ENCODE results near the gene MAD1L1.
A peak's percentile ranks its signal among the peaks of the same experiment; 100 is the strongest.

Gene MAD1L1

GRCh38 chr7:2008101-2008935, 224.4 kb downstream of the MAD1L1 start:
- H3K36me3 ChIP-seq (ENCODE audit: control insufficient read depth, low read length) = peaks cover 11% of the 10 kb centered on the region
- H3K9me2 ChIP-seq (replicated peaks; ENCODE audit: control insufficient read depth, low read length) = no peaks in the 10 kb centered on the region
- no peak for TF ChIP-seq EZH2phosphoT487 (IDR thresholded peaks at IDR 0.05; ENCODE audit: borderline replicate concordance, low read length)
- peak; percentile 21 for TF ChIP-seq CTCF (IDR thresholded peaks at IDR 0.05; ENCODE audit: low read depth, low read length, poor library complexity, severe bottlenecking)
- peaks cover 26% of the 10 kb centered on the region for H3K4me1 ChIP-seq (ENCODE audit: control insufficient read depth, low read length)
- H3K9me3 ChIP-seq (ENCODE audit: control insufficient read depth, insufficient read depth, low read length) = no peaks in the 10 kb centered on the region
- no peak overlapping the region for H3K4me3 ChIP-seq (ENCODE audit: low read length)
- no peaks in the 10 kb centered on the region for H3K79me2 ChIP-seq (ENCODE audit: control insufficient read depth, low read length)
- no peak overlapping the region for H3K27ac ChIP-seq (ENCODE audit: low read depth, low read length)
- no peak overlapping the region for H3K4me2 ChIP-seq (ENCODE audit: low read length)
- no peaks in the 10 kb centered on the region for H3F3A ChIP-seq (ENCODE audit: control insufficient read depth, insufficient read depth)
- no peaks in the 10 kb centered on the region for H3K27me3 ChIP-seq (ENCODE audit: control insufficient read depth, low read length)
- H4K20me1 ChIP-seq (ENCODE audit: control insufficient read depth, insufficient read depth, low read depth, low read length) = no peaks in the 10 kb centered on the region

GRCh38 chr7:2007551-2007950, 225.2 kb downstream of the MAD1L1 start:
- no peaks in the 10 kb centered on the region for H3K9me3 ChIP-seq (ENCODE audit: control insufficient read depth, insufficient read depth, low read length)
- H3K9me2 ChIP-seq (replicated peaks; ENCODE audit: control insufficient read depth, low read length) = no peaks in the 10 kb centered on the region
- TF ChIP-seq EZH2phosphoT487 (IDR thresholded peaks at IDR 0.05; ENCODE audit: borderline replicate concordance, low read length) (no peak), CTCF (IDR thresholded peaks at IDR 0.05; ENCODE audit: low read depth, low read length, poor library complexity, severe bottlenecking) (no peak)
- H3K79me2 ChIP-seq (ENCODE audit: control insufficient read depth, low read length) = no peaks in the 10 kb centered on the region
- H3K36me3 ChIP-seq (ENCODE audit: control insufficient read depth, low read length) = peaks cover 4% of the 10 kb centered on the region
- H3K4me3 ChIP-seq (ENCODE audit: low read length) = no peak overlapping the region
- H3K4me1 ChIP-seq (ENCODE audit: control insufficient read depth, low read length) = peaks cover 26% of the 10 kb centered on the region
- H3K4me2 ChIP-seq (ENCODE audit: low read length) = no peak overlapping the region
- no peaks in the 10 kb centered on the region for H3F3A ChIP-seq (ENCODE audit: control insufficient read depth, insufficient read depth)
- no peaks in the 10 kb centered on the region for H3K27me3 ChIP-seq (ENCODE audit: control insufficient read depth, low read length)
- H3K27ac ChIP-seq (ENCODE audit: low read depth, low read length) = no peak overlapping the region
- H4K20me1 ChIP-seq (ENCODE audit: control insufficient read depth, insufficient read depth, low read depth, low read length) = no peaks in the 10 kb centered on the region

- H3K4me3 ChIP-seq (ENCODE audit: low read length) = no peak overlapping the region
- H3F3A ChIP-seq (ENCODE audit: control insufficient read depth, insufficient read depth) = no peaks in the 10 kb centered on the region
- no peaks in the 10 kb centered on the region for H3K79me2 ChIP-seq (ENCODE audit: control insufficient read depth, low read length)
- no peaks in the 10 kb centered on the region for H3K9me3 ChIP-seq (ENCODE audit: control insufficient read depth, insufficient read depth, low read length)
- no peaks in the 10 kb centered on the region for H3K27me3 ChIP-seq (ENCODE audit: control insufficient read depth, low read length)
- H3K4me2 ChIP-seq (ENCODE audit: low read length) = no peak overlapping the region; the same call in 1 of the 2 replicates
- peaks cover 26% of the 10 kb centered on the region for H3K4me1 ChIP-seq (ENCODE audit: control insufficient read depth, low read length)
- peaks cover 4% of the 10 kb centered on the region for H3K36me3 ChIP-seq (ENCODE audit: control insufficient read depth, low read length)
- TF ChIP-seq EZH2phosphoT487 (IDR thresholded peaks at IDR 0.05; ENCODE audit: borderline replicate concordance, low read length) (no peak), CTCF (IDR thresholded peaks at IDR 0.05; ENCODE audit: low read depth, low read length, poor library complexity, severe bottlenecking) (no peak)
- H3K27ac ChIP-seq (ENCODE audit: low read depth, low read length) = no peak overlapping the region
- no peaks in the 10 kb centered on the region for H3K9me2 ChIP-seq (replicated peaks; ENCODE audit: control insufficient read depth, low read length)
- H4K20me1 ChIP-seq (ENCODE audit: control insufficient read depth, insufficient read depth, low read depth, low read length) = no peaks in the 10 kb centered on the region
Measured at GRCh38 chr7:2006921-2007381, 225.8 kb downstream of the MAD1L1 start.
